GM18502 (cell line): ENCODE data around the gene FMN1.

Experiments
- ATAC-seq: cut with Tn5 transposase; IDR thresholded peaks from one replicate; pipeline ENCODE4 v1.9.1; 2021; ENCODE audit warnings: mild to moderate bottlenecking; ENCODE audit not compliant: unreplicated experiment, poor library complexity

FMN1 gene, protein sequence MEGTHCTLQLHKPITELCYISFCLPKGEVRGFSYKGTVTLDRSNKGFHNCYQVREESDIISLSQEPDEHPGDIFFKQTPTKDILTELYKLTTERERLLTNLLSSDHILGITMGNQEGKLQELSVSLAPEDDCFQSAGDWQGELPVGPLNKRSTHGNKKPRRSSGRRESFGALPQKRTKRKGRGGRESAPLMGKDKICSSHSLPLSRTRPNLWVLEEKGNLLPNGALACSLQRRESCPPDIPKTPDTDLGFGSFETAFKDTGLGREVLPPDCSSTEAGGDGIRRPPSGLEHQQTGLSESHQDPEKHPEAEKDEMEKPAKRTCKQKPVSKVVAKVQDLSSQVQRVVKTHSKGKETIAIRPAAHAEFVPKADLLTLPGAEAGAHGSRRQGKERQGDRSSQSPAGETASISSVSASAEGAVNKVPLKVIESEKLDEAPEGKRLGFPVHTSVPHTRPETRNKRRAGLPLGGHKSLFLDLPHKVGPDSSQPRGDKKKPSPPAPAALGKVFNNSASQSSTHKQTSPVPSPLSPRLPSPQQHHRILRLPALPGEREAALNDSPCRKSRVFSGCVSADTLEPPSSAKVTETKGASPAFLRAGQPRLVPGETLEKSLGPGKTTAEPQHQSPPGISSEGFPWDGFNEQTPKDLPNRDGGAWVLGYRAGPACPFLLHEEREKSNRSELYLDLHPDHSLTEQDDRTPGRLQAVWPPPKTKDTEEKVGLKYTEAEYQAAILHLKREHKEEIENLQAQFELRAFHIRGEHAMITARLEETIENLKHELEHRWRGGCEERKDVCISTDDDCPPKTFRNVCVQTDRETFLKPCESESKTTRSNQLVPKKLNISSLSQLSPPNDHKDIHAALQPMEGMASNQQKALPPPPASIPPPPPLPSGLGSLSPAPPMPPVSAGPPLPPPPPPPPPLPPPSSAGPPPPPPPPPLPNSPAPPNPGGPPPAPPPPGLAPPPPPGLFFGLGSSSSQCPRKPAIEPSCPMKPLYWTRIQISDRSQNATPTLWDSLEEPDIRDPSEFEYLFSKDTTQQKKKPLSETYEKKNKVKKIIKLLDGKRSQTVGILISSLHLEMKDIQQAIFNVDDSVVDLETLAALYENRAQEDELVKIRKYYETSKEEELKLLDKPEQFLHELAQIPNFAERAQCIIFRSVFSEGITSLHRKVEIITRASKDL (N-terminal part only)

DNA sequence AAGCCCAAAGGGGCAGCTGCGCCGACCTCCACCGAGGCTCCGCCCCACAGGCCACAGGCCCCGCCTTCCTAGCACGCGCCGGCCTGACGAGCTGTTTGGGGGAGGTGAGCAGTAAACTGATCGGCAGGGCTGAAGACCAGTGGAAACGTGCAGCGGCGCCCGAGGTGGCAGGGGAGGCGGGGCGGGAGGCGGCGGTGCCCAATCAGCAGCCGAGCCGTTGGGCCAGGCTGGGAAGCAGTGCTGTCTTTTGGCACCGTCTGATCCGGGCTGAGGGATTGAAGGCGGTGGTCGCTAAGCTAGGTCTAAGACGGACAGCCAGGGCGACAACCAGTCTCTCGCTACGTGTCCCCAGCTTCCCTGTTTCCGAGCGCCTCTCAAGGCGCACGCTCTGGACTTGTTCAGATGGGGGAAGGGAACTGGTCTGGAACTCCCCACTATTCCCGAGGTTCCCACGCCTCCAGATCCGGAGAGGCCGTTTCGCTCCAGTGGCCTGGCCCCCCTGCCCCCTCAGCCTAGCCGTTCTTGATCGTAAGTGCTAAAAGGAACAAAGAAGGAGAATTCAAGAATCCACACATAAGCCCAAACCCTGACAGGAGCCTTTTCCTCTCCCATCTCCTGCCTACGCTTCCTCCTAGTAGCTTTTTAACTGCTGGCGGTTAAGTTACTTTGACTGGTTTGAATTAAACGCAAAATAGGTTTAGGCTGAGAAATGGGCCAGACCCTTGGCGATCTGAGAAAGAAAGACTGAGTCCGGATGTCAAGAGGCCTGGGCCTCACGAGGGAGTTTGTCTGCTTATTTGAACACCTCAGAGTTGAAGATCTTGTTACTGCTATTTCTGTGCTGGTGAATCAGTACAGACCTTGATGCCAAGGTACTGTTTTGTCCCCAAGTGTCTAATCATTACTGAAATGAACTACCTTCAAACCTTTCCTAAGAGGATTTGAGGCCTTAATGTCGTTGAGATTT lies at the start of gene FMN1:
Gene FMN1 (minus strand): TSS at position 11 of the 967 bp plus-strand sequence. CDS start 39,800 bp downstream, outside the sequence.
- ATAC-seq, result peak; percentile 96

GRCh38 chr15:33243869-33244268 lies 49.4 kb upstream of the FMN1 start:
- ATAC-seq, result no peak

- no peak for ATAC-seq
These were observed 48.9 kb upstream of the FMN1 start for GRCh38 chr15:33243393-33243792.

GRCh38 chr15:33242669-33243191 lies 48.2 kb upstream of the FMN1 start:
- ATAC-seq, result no peak

GRCh38 chr15:33242165-33242564 lies 47.7 kb upstream of the FMN1 start:
- ATAC-seq, result no peak

DNA sequence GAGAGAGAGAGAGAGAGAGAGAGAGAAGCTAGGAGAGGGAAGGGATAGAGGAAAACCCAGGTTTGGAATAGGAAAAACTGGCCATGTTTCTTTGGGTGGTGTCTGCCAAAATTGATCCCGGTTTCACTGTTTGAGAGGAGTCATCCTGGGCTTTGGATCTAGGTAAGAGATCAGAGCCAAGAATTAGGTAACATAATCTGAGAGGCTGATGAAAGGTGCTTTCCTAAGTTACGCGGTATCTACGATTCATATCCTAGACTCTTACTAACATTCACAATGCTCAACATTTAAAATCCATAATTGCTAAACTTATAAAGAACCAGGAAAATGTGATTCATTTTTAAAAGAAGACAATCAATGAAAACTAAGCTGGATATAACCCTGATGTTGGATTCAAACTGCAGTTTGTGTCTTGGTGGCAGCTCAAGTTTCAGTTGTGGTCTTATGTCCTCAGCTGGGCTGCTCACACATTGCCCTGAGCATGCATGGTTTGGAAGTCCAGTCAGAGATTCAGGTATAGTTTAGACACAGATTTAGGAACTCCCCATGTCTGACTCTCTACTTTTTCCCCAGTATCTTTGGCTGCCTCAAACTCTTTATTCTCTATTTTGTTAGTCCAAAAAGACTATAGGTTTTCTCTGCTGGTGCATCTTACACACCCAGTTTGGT lies 42.5 kb upstream of the FMN1 start:
- ATAC-seq, result no peak

DNA sequence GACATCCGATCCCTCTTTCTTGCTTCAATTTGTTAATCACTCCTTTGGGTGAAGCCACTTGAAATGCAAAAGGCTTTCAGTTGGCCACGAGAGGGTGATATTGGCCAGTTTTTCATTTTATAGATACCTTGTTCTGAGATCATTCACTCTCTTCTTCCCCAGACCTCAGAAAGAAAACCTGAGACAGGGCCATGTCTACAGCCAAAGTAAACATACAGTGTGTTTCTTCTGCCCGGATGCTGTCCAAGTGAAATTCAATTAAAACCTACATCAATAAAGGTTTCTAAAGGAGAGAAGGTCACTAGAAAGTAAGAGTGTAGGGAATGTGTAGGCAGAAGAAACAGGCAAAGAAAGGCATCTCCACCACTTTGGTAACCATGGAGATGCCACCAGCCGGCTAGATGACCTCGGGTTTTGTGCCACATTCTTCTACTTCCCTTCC lies 39.5 kb upstream of the FMN1 start:
- no peak for ATAC-seq

DNA sequence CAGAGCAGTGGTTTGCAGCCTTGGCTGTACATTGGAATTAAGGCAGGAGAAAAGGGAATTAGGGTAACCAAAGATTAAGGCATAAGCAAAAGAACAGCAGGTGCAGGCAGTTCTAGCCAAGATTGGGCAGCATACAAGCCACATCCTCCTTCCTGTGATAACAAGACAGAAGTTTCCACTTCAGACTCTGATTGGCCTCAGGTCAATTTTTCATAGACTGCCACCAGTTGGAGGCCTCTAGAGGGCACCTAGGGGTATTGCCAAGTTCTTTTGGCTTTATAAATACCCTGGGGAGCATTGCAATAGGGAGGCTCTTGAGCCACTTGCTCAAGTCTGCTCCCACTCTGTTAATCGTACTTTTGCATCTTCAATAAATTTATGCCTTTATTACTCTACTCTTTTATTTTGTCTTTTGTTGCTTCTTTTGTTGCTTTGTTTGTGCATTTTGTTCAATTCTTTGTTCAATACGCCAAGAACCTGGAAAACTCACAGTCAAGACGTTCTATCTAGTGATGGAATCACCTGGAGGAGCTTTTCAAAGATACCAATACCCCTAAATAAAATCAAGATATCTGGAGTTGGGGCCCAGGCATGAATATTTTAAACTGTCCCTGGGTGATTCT lies 32.2 kb upstream of the FMN1 start:
- ATAC-seq, result peak; percentile 92

- ATAC-seq, result no peak
These were observed 23.6 kb upstream of the FMN1 start for GRCh38 chr15:33218071-33218491.

- ATAC-seq, result no peak
These were observed 21.7 kb upstream of the FMN1 start for GRCh38 chr15:33215941-33216872.

- ATAC-seq, result no peak
These were observed 16.8 kb upstream of the FMN1 start for GRCh38 chr15:33211176-33211808.

- no peak for ATAC-seq
These were observed 15.3 kb upstream of the FMN1 start for GRCh38 chr15:33209575-33210481.

GRCh38 chr15:33207646-33208045 lies 13.1 kb upstream of the FMN1 start:
- ATAC-seq, result no peak

- ATAC-seq, result no peak
These were observed 11.9 kb upstream of the FMN1 start for GRCh38 chr15:33206366-33206765.

- ATAC-seq, result no peak
These were observed 10.4 kb upstream of the FMN1 start for GRCh38 chr15:33204926-33205325.

DNA sequence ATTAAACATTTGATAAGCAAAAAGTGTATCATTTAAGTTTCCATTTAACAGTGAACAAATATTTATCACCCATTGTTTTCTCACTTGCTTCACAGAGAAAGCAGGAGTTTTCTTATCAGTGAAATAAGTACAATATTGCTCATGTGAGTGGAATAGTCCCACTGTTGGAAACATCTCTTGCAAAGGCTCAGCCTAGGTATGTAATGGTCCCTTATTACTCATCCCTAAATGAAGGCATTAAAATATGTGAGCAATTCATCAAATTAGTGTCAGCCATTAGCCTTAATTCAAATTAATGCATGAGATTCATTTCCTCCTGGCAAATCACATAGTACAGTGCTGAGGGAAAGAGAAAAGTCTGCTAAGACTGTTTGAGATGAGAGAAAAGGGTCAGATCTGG lies 9.6 kb upstream of the FMN1 start:
- ATAC-seq, result no peak
